Measurements from ENCODE around the gene PDE4C.
A peak's percentile ranks its signal among the peaks of the same experiment; 100 is the strongest.

Gene PDE4C

GRCh38 chr19:18204394-18205199 is 21.6 kb downstream of the PDE4C start:
- peak overlapping the region; percentile 68 for H3K4me3 ChIP-seq (ENCODE audit: low read depth, low read length)
- no peak for DNase-seq (ENCODE audit: low read depth)
- no peak for TF ChIP-seq CTCF (conservative IDR thresholded peaks at IDR 0.05; ENCODE audit: low read depth, low read length)

- no peak for TF ChIP-seq CTCF (conservative IDR thresholded peaks at IDR 0.05; ENCODE audit: low read depth, low read length)
- peak within 1 kb of the TSS; percentile 84 for H3K4me3 ChIP-seq (ENCODE audit: low read depth, low read length)
- DNase-seq (ENCODE audit: low read depth): peak; percentile 100
These were observed 22.3 kb downstream of the PDE4C start, which contains the start of gene RAB3A for GRCh38 chr19:18203863-18204393. RAB3A (minus strand) TSS chr19:18204042; CDS start chr19:18202740, 1,302 bp downstream.

- H3K4me3 ChIP-seq (ENCODE audit: low read depth, low read length): peak overlapping the region; percentile 84
- DNase-seq (ENCODE audit: low read depth): no peak
- no peak for TF ChIP-seq CTCF (conservative IDR thresholded peaks at IDR 0.05; ENCODE audit: low read depth, low read length)
These were observed 22.8 kb downstream of the PDE4C start for GRCh38 chr19:18203408-18203862.

- no peak for DNase-seq (ENCODE audit: low read depth)
- TF ChIP-seq CTCF (conservative IDR thresholded peaks at IDR 0.05; ENCODE audit: low read depth, low read length): peak; percentile 50
- H3K4me3 ChIP-seq (ENCODE audit: low read depth, low read length): peak overlapping the region; percentile 84
These were observed 23.3 kb downstream of the PDE4C start for GRCh38 chr19:18202778-18203407.

- DNase-seq (ENCODE audit: low read depth): no peak
- H3K4me3 ChIP-seq (ENCODE audit: low read depth, low read length): no peak overlapping the region
- TF ChIP-seq CTCF (conservative IDR thresholded peaks at IDR 0.05; ENCODE audit: low read depth, low read length): no peak
These were observed 23.9 kb downstream of the PDE4C start for GRCh38 chr19:18202397-18202777.

GRCh38 chr19:18198374-18198773 is 27.9 kb downstream of the PDE4C start:
- DNase-seq (ENCODE audit: low read depth): no peak
- no peak for TF ChIP-seq CTCF (conservative IDR thresholded peaks at IDR 0.05; ENCODE audit: low read depth, low read length)
- H3K4me3 ChIP-seq (ENCODE audit: low read depth, low read length): no peak overlapping the region

Measured in choroid plexus epithelial cell (primary cell).